Skin of body (tissue), 2 donors: ENCODE results near the gene ADH1A. TPM values are rescaled to one million over a fixed set of nuclear protein-coding genes. Genes with fewer than 3 reads are reported as not detected.
A peak's percentile ranks its signal among the peaks of the same experiment; 100 is the strongest.
"Not testable (repeated sequence)": the region's sequence is repeated elsewhere in the genome, so short reads cannot be mapped to it uniquely, and the experiment has no call there.

Source experiments
- DNase-seq: peaks from one replicate; lab custom pipeline; 2025; lab: John Stamatoyannopoulos, UW
- total RNA-seq: library from RNA; depleted of rRNA; stranded (reverse); fragments of >200 nt; gene quantifications from one replicate; pipeline ENCODE4 v1.2.3, GENCODE V29; 2014

The ADH1A gene
- total RNA-seq, 1 donor from 2014 or later = not detected

DNA sequence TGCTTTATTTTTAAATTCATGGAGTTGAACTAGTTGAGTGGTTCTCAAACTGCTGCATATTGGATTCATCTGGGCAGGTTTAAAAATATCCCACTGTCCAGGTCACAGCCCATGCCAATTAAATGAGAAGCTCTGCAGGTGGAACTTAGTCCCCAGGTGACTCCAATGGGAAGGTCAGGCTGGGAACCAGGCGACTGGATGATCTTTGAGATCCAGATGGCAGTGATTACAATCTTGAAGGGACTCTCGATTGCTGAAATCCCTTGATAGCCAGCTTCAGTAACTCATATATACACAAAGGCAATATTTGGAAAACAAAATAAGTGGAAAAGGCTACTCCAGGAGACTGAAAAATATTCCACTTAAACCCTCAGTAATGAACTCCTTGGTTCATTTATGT, 8.1 kb downstream of the ADH1A start:
- peak; percentile 3 for DNase-seq

DNA sequence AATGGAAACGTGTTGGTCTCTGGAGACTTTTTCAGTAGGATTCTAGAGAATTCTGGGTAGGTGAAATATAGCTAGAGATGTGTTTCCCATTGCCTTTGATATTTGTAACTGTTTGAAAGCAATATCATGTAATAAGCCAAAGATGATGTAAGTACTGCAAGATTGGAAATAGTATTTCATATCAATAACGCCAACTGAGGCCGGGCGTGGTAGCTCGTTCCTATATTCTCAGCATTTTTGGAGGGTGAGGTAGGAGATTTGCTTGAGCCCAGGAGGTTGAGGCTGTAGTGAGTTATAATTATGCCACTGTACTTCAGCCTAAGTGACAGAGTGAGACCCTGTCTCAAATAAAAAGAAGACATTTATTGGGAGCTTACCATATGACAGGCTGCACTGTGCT, 9.5 kb downstream of the ADH1A start:
- peak; percentile 39 for DNase-seq

DNA sequence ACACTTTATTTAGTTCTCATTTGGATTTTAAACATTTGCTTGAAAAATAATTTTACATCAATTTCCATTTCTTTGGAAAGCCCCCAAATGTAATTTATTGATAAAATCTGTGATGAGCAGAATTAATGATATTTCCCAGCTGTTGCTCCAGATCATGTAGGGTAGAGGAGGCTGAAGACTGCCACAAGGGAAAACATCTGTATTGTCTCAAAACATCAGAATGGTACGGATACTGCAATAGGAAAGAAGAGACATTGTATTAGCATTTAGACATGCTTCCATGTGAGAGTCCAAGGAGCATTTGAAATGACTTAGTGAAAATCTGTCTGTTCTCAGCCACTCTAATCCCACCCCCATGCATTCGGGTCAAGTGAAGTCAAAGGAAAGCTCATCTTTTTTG, 14.4 kb downstream of the ADH1A start:
- peak; percentile 90 for DNase-seq

DNA sequence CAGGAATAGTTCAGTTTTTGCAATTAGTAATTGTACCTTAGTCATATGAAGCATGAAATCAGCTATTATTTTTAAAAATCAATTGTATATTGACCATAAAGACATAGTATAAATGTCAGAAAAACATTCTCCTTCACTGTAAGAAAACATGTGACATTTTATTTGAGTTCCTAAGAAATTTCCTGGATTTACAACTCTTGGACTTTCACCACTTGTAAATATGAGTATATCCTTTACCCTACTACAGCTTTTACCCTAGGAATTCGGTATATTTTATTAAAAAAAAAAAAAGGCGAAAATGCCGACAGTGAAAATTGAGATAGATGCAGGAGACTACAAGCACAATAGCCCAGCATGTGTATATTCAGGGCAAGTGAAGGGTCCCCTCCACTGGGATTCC, 14.9 kb downstream of the ADH1A start:
- no peak for DNase-seq

DNA sequence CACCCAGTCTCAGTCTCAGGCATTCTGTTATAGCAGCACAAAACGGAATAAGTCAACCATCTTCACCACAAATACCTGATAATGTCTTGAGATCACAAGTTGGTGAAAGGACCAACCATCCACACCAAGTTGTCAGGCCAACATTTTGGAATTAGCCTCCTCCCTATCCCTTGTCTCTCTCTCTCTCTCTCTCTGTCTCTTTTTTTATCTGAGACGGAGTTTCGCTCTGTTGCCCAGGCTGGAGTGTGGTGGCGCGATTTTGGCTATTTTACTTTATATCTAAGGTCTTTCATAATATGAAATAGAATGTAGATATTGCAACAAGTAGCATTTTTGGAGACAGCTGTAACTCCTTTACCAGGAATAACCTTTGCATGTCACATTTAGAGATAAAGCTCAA, 15.7 kb downstream of the ADH1A start:
- DNase-seq = no peak

DNA sequence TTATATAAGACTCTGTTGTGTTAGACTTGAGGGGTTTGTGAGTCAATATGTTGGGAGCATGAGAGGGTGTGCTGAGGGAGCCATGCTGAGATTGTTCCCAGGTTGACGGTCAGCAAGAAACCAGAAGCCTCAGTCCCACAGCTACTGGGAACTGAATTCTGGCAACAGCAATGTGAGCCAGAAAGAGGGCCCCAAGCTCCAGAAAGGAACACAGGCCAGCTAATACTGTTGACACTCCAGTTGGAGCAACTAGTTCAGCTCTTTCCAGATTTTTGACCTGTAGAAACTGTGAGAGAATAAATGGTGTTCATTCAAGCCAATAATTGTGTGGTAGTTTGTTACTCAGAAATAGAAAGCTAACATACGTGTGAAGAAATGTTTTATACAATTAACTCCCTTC, 17.1 kb downstream of the ADH1A start:
- DNase-seq = no peak

DNA sequence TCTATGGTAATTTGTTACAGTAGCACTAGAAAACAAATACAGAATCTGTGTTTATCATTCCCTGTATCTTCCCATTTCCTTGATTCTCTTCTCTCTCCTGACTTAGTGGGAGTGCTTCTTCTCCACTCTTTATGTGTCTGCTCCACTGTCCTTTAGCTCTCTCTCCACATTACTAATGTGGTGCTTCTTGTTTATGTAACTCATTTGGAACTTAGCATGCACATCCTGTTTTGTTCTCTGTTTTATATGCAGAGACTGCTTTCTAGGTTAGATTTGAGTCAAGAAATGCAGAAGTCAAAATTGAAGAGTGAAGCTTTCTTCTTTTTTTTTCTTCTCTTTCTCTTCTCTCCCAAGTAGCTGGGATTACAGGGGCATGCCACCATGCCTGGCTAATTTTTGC, 25.9 kb downstream of the ADH1A start:
- DNase-seq = no peak

DNA sequence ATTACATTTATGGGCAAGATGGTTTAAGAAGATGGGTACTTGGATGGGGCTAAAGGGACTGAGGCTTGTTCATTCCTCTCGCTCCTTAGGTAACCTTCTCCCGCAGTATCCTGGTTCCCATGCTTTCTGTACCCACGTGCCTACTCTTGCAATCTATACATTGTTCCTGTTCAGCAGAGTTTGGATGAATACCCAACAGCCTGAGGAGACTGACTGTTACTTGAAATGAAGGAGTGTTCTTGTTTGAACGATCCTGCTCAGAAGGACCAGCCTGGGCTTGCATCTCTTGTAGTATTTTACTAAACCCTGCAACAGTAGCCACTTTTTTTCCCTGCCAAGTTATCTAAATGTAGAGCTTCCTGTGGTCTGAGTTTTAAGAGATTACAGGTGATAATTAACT, 38.0 kb downstream of the ADH1A start:
- peak; percentile 12 for DNase-seq

DNA sequence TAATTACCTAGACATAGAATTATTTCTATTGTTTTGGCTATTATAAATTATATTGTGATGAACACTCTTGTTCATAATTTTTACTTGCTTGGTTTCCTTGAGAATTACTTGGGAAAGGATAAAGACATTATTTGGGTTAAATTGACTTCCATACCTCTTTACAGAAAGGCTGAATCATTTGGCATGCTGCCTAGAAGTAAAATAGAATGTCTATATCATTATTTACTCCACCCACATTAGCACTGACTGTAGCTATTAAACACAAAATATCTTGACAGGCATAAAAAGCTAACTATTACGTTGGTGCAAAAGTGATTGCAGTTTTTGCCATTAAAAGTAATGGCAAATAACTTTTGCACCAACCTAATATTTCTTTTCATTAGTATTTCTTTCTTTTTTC, 42.1 kb downstream of the ADH1A start:
- DNase-seq = no peak

DNA sequence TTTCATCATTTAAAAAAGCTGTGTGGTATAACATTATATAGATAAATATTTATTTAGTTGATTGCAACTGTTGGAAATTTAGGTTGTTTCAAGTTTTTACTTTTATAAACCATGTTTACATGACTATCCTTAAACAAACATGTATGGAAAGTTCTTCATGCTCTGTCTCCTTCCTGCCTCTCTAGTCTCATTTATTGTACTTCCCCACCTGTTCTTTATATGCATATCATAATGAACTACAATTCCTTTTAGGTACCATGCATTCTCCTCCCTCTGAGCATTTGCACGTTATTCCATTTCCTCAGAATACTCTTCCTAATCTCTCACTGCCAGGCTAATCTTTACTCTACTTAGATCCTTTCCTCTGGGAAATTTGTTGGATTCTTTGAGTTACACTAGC, 54.8 kb downstream of the ADH1A start:
- DNase-seq = no peak

DNA sequence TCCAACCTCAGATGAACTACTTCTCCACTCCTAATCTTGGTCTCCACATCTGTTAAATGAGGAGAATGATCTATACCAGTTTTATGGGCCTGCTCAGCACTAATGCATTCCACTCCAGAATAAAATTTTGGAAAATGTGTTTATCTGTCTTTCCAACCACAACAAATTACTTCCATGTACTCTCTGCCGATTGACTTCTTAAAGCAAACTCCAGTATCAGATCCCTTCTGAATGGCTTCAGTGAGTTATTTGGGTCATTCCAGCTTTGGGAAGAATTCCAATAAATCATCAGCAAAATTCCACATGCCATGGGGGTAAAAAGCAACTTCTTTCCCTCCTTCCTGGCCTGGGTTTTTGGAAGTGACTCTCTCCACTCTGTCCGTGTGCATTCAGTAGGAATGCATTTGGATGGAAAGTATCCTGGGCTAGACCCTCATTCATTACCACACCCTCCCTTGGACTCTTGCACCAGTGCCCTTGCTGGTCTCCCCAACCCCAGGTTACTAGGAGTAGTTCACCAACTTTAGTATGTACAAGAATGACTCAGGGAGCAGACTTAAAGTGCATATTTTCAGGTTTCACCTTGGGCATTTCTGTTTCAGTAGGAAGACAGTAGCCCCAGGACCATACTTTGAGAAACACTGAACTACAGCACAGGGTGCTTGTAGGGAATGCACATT, 56.3 kb downstream of the ADH1A start:
- peak; percentile 15 for DNase-seq

DNA sequence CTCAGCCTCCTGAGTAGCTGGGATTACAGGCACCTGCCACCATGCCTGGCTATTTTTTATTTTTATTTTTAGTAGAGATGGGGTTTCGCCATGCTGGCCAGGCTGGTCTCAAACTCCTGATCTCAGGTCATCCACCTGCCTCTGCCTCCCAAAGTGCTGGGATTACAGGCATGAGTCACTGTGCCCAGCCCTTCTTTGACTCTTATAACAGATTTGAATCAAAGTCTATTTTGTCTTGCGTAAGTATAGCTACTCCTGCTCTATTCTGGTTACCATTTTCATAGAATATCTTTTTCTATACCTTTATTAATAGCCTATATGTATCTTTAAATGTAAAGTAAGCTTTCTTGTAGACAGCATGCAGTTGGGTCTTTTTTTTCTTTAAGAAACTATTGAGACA, 57.4 kb downstream of the ADH1A start:
- not testable (repeated sequence) for DNase-seq

DNA sequence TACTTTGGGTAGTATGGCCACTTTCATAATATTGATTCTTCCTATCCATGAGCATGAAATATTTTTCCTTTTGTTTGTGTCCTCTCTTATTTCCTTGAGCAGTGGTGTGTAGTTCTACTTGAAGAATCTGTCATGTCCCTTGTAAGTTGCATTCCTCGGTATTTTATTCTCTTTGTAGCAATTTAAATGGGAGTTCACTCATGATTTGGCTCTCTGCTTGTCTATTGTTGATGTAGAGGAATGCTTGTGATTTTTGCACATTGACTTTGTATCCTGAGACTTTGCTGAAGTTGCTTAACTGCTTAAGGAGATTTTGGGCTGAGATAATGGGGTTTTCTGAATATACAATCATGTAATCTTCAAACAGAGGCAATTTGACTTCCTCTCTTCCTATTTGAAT, 62.1 kb downstream of the ADH1A start:
- not testable (repeated sequence) for DNase-seq

DNA sequence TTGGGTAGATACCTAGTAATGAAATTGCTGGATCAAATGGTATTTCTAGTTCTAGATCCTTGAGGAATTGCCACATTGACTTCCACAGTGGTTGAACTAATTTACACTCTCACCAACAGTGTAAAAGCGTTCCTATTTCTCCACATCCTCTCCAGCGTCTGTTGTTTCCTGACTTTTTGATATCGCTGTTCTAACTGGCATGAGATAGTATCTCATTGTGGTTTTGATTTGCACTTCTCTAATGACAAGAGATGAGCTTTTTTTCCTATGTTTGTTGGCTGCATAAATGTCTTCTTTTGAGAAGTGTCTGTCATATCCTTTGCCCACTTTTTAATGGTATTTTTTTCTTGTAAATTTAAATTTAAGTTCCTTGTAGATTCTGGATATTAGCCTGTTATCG, 63.1 kb downstream of the ADH1A start:
- not testable (repeated sequence) for DNase-seq

Other genes starting within 250 kb of the ADH1A start
- 93.0 TPM for gene ADH5, start 202.2 kb downstream of the ADH1A start, total RNA-seq
- not detected for gene ADH4, start 146.7 kb downstream of the ADH1A start, total RNA-seq
- 2.1 TPM for gene ADH6, start 71.7 kb downstream of the ADH1A start, total RNA-seq
- 175 TPM for gene ADH1B, start 30.4 kb upstream of the ADH1A start, total RNA-seq
- 2.3 TPM for gene ADH1C, start 61.8 kb upstream of the ADH1A start, total RNA-seq
- 1.3 TPM for gene ADH7, start 144.4 kb upstream of the ADH1A start, total RNA-seq
- gene C4orf17, start 220.0 kb upstream of the ADH1A start, total RNA-seq = not detected